Right lobe of liver (tissue), 4 donors: Measurements from ENCODE around the gene MYO3B.

Experiments used
- POLR2A ChIP-seq: fragments of 450-650 bp; IDR thresholded peaks from one replicate; pipeline ENCODE4 v1.6.1; 2017; ENCODE audit warnings: antibody characterized with exemption, mild to moderate bottlenecking
- TF ChIP-seq, protein P1 (sequence below), 4 donors: fragments of 200-600 bp in 3 of 4; fragments of 450-650 bp in 1 of 4; IDR thresholded peaks; one replicate each; pipeline versions ENCODE4 v1.5.1 to v1.8.0; 2016 to 2022; ENCODE audit warnings: antibody characterized with exemption in 4 of 4, mild to moderate bottlenecking in 2 of 4
- donor health status: DM: no; HTN: no; CAD: no.
- donor health status: DM: no; HTN: no; CAD: no.
- donor health status: DM: no; HTN: yes; CAD: no.

DNA sequence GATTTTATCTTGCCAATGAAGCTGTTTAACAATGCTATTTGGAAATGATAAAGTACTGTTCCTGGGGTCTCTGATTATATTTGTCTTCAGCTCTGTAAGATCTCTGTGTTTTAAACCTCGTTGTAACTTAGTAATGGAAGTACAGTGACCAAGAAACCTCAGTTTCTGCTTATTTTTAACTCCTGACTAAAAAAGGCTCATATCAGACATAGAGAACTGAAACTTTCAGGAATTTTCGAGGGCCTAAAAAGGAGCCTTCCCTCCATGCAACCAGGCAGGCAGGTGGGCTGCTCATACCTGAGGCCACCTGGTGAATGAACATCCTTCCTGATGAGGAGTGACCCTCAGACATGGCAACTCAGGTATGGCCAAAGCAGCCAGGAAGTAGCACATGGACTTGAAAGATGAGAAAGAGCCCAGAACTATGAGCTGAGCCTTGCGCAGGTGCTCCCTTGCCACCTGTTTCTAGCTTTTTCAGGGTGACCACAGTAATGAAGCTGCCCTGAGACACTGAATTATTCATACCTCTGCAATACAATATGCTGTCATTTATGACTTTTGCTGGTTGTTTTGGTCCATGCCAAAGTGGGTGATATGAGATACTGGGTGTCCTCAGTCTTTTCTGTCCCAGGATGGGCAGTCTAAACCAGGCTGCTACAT is 23.9 kb downstream of the MYO3B start:
- TF ChIP-seq, protein P1, sequence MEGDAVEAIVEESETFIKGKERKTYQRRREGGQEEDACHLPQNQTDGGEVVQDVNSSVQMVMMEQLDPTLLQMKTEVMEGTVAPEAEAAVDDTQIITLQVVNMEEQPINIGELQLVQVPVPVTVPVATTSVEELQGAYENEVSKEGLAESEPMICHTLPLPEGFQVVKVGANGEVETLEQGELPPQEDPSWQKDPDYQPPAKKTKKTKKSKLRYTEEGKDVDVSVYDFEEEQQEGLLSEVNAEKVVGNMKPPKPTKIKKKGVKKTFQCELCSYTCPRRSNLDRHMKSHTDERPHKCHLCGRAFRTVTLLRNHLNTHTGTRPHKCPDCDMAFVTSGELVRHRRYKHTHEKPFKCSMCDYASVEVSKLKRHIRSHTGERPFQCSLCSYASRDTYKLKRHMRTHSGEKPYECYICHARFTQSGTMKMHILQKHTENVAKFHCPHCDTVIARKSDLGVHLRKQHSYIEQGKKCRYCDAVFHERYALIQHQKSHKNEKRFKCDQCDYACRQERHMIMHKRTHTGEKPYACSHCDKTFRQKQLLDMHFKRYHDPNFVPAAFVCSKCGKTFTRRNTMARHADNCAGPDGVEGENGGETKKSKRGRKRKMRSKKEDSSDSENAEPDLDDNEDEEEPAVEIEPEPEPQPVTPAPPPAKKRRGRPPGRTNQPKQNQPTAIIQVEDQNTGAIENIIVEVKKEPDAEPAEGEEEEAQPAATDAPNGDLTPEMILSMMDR (IDR thresholded peaks at IDR 0.05), result no peak
- no peak for TF ChIP-seq POLR2A
